Measurements from ENCODE around the gene DRAXIN. TPM values are rescaled to one million over a fixed set of nuclear protein-coding genes. Genes with fewer than 3 reads are reported as not detected.

Gene DRAXIN, protein sequence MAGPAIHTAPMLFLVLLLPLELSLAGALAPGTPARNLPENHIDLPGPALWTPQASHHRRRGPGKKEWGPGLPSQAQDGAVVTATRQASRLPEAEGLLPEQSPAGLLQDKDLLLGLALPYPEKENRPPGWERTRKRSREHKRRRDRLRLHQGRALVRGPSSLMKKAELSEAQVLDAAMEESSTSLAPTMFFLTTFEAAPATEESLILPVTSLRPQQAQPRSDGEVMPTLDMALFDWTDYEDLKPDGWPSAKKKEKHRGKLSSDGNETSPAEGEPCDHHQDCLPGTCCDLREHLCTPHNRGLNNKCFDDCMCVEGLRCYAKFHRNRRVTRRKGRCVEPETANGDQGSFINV
- 0.09 to 0.23 TPM (median 0.17 TPM) in 5 replicates for total RNA-seq (2022; extraction: Qiagen RNA extraction; ENCODE audit: low read depth)

DNA sequence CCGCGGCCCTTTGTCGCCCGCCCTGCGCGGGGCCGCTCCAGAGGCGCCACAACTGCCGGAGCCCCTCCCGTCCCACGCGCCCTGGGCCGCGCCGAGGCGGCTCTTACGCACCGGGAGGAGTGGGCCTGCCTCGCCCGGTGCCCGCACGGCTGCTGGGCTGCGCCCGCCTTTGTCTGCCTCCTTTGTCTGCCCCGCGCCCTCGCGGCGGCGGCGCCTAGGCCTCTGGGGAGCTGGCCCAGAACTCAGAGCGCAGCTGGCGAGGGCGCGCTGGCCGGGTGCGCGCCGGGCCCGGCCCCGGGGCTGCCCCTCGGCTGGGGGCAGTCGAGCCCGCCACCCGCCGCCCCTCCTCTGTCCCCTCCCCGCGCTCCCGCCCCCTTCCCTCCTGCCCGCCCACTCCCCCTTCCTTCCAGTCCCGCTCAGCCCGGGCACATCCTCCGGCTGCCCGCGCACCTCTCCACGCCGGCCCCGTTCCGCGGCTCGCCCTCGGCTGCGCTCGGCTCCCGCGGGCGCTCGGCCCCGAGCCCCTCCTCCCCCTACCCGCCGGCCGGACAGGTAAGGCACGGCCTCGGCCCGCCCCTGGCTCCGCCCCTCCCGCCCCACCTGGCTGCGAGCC is at the start of gene DRAXIN:
Gene DRAXIN (plus strand): TSS at position 409 of the 613 bp plus-strand sequence. CDS start 14,549 bp downstream, outside the sequence.

DNA sequence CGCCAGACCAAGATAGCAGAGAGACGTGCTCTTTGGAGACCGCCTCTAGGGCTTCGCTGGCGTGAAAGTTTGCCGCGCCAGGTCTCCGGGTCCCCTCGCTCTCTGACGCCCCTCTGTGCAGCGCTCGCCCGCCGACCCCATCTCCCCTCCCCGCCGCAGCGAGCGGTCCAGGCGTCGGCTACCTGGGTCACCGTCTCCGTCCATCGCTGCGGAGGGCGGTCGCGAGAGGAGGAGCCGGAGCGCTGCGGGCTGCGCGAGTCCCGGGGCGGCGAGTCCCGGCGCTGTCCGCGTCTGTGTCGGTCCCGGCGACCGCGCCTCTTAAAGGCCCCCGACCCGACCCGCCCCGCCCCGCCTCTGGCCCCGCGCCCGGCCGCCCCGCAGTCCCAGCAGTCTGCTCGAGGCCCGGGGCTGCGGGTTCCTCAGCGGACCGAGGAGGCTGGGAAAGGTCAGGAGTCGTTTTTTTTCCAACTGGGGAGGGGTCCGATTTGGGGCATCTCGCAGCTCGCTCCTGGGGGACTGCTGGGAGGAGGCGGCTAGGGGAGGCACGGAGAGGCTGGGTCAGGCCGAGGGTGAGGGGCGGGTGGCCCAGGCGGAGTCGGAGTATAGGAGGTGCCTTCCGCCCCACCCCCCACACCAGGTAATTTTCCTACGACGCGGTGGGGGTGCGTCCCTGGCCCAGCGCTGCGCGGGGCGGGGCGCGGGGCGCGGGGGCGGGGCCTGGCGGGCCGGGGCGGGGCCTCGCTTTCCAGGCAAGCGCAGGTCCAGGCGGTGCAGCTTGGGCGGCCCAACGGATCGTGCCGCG is 37.2 kb upstream of the DRAXIN start, which contains the start of the genes FBXO2 and FBXO44:
Gene FBXO2 (minus strand): TSS at position 293 of the 802 bp plus-strand sequence. CDS start 89 bp downstream, at position 204.
Gene FBXO44 (plus strand): TSS at position 741 of the 802 bp plus-strand sequence. CDS start 959 bp downstream, outside the sequence.

GRCh38 chr1:11681071-11681771 is 10.3 kb upstream of the DRAXIN start, which contains the start of gene MAD2L2:
TSS of gene MAD2L2 (minus strand) at chr1:11681148. CDS start at chr1:11680601, 547 bp downstream.

GRCh38 chr1:11735854-11736745 is 44.6 kb downstream of the DRAXIN start, which contains the start of gene AGTRAP:
TSS of gene AGTRAP (plus strand) at chr1:11736136. CDS start at chr1:11736209, 73 bp downstream.

DNA sequence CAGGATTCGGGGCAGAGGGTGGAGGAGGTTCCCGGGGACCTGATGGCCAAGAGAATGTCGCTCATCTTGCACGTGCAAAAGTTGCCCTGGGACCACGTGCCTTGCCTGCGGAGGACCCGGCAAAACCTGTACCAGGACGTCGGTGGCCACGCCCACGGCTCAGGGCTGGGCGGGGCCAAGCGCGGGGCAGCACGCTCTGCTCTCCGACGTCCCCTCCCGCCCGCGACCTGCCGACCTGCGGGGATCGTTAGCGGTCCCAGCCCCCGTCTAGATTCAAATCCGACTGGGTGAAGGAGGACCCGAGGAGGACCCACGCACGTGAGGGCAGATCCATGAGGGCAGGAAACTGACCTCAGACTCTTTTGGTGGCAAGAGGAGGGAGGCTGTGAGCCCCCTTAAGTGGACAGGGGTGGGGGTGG is 70.5 kb downstream of the DRAXIN start, which contains the start of gene C1orf167:
Gene C1orf167 (plus strand): TSS at position 206 of the 419 bp plus-strand sequence. CDS start 2,208 bp downstream, outside the sequence.

Other genes with a start within 250 kb of the DRAXIN start
- 0.18 to 0.24 TPM (median 0.21 TPM) in 5 replicates for gene DISP3, start 212.6 kb upstream of the DRAXIN start, total RNA-seq (2022; extraction: Qiagen RNA extraction; ENCODE audit: low read depth)
- gene FBXO2, start 37.3 kb upstream of the DRAXIN start, total RNA-seq (2022; extraction: Qiagen RNA extraction; ENCODE audit: low read depth): 7.6 to 9.4 TPM (median 9.2 TPM) in 5 replicates
- gene FBXO44, start 36.8 kb upstream of the DRAXIN start, total RNA-seq (2022; extraction: Qiagen RNA extraction; ENCODE audit: low read depth): 13.9 to 17.8 TPM (median 17.2 TPM) in 5 replicates
- gene FBXO6, start 27.5 kb upstream of the DRAXIN start, total RNA-seq (2022; extraction: Qiagen RNA extraction; ENCODE audit: low read depth): 5.8 to 9.2 TPM (median 8.8 TPM) in 5 replicates
- gene MAD2L2, start 10.6 kb upstream of the DRAXIN start, total RNA-seq (2022; extraction: Qiagen RNA extraction; ENCODE audit: low read depth): 46.3 to 55.1 TPM (median 49.4 TPM) in 5 replicates
- 80.0 to 102 TPM (median 89.8 TPM) in 5 replicates for gene AGTRAP, start 44.4 kb downstream of the DRAXIN start, total RNA-seq (2022; extraction: Qiagen RNA extraction; ENCODE audit: low read depth)
- gene C1orf167, start 70.5 kb downstream of the DRAXIN start, total RNA-seq (2022; extraction: Qiagen RNA extraction; ENCODE audit: low read depth): not detected in 5 replicates
- gene MTHFR, start 114.3 kb downstream of the DRAXIN start, total RNA-seq (2022; extraction: Qiagen RNA extraction; ENCODE audit: low read depth): 4.6 to 5.6 TPM (median 4.8 TPM) in 5 replicates
- gene CLCN6, start 114.5 kb downstream of the DRAXIN start, total RNA-seq (2022; extraction: Qiagen RNA extraction; ENCODE audit: low read depth): 5.5 to 6.8 TPM (median 6.3 TPM) in 5 replicates
- gene NPPA, start 156.1 kb downstream of the DRAXIN start, total RNA-seq (2022; extraction: Qiagen RNA extraction; ENCODE audit: low read depth): not detected in 5 replicates
- 0.13 to 0.32 TPM in 2 of 5 replicates, not detected in the others for gene NPPB, start 167.2 kb downstream of the DRAXIN start, total RNA-seq (2022; extraction: Qiagen RNA extraction; ENCODE audit: low read depth)
- gene KIAA2013, start 234.7 kb downstream of the DRAXIN start, total RNA-seq (2022; extraction: Qiagen RNA extraction; ENCODE audit: low read depth): 32.4 to 49.0 TPM (median 44.5 TPM) in 5 replicates
- 74.1 to 86.9 TPM (median 77.6 TPM) in 5 replicates for gene PLOD1, start 243.0 kb downstream of the DRAXIN start, total RNA-seq (2022; extraction: Qiagen RNA extraction; ENCODE audit: low read depth)